ENCODE measurements around the gene ALPG.

DNA sequence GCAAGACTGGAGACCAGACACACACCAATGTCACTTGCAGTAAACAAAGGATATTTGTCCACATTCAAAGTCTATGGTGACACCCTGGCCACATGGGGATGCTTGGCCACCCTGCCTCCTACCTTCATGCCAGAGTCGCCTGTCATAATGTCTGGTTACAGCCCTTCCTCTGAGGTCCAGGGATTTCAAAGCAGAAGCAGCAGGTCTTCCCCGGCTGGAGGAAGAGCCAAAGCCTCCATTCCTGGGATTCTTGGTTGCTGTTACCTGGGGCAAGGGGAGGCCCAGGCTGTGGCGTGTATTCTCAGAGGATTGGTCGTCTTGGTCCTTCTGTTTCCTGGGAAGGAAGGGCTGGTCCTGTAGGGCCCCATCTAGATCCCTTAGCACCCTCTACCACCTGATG, 30.4 kb upstream of the ALPG start:
- TF ChIP-seq CTCF (IDR thresholded peaks at IDR 0.05) (no peak), POLR2A (IDR thresholded peaks at IDR 0.05) (no peak)
